Tibial nerve (tissue), 3 donors: ENCODE results near the gene TRPV5.

ENCODE experiments used
- CTCF ChIP-seq, 5 experiments: fragments of 200-600 bp in 3 of 5; fragments of 450-650 bp in 2 of 5; sonication (generic) in 3 of 5; IDR thresholded peaks; one replicate each; pipeline ENCODE4 v1.5.1; 2016 to 2019; ENCODE audit warnings: antibody characterized with exemption in 5 of 5, mild to moderate bottlenecking in 3 of 5, moderate library complexity in 2 of 5
- POLR2A ChIP-seq, 2 donors: fragments of 450-650 bp; IDR thresholded peaks; one replicate each; pipeline ENCODE4 v1.6.1; 2017; ENCODE audit warnings: antibody characterized with exemption in 2 of 2, mild to moderate bottlenecking in 2 of 2, moderate library complexity in 2 of 2

GRCh38 chr7:142869434-142869833 is 64.1 kb downstream of the TRPV5 start:
- no peak for TF ChIP-seq CTCF (IDR thresholded peaks at IDR 0.05)
- no peak for TF ChIP-seq POLR2A (IDR thresholded peaks at IDR 0.05)
